Measurements from ENCODE around the gene PARP15.

- TF ChIP-seq RAD21 (IDR thresholded peaks at IDR 0.05; ENCODE audit: low read depth) (no peak), CTCF (IDR thresholded peaks at IDR 0.05 in 2 of 3, conservative IDR thresholded peaks at IDR 0.05 in 1 of 3; ENCODE audit: borderline replicate concordance in 1 of 3, insufficient read depth in 1 of 3, low read depth in 2 of 3, low read length in 2 of 3) (no peak), ZNF274 (IDR thresholded peaks at IDR 0.05; ENCODE audit: low read depth, low read length) (no peak), POLR2A (IDR thresholded peaks at IDR 0.05; ENCODE audit: borderline replicate concordance, extremely low read depth, insufficient read depth, insufficient read length) (no peak), ZBTB33 (IDR thresholded peaks at IDR 0.05; ENCODE audit: extremely low read depth, insufficient replicate concordance, low read length) (no peak), TCF7L2 (IDR thresholded peaks at IDR 0.05; ENCODE audit: borderline replicate concordance, extremely low read depth, insufficient read depth, insufficient read length) (no peak), CEBPB (IDR thresholded peaks at IDR 0.05; ENCODE audit: low read depth) (no peak), POLR2AphosphoS5 (IDR thresholded peaks at IDR 0.05; ENCODE audit: low read depth, low read length) (no peak; the same call in 1 of the 2 replicates), REST (IDR thresholded peaks at IDR 0.05; ENCODE audit: low read depth) (no peak), EZH2phosphoT487 (IDR thresholded peaks at IDR 0.05; ENCODE audit: borderline replicate concordance) (no peak)
Observed at GRCh38 chr3:122572940-122573412, 4.5 kb upstream of the PARP15 start.
